ENCODE results near the gene ITGB1BP1. TPM values are rescaled to one million over a fixed set of nuclear protein-coding genes. Genes with fewer than 3 reads are reported as not detected.

The ITGB1BP1 gene
- total RNA-seq, 1 donor from 2014 or later: 39.6 TPM

- Mint-ChIP-seq H3K27ac (no peak overlapping the region), H3K27me3 (no peaks in the 10 kb centered on the region), H3K4me3 (no peak overlapping the region), H3K4me1 (no peaks in the 10 kb centered on the region), H3K36me3 (ENCODE audit: low read depth) (no peaks in the 10 kb centered on the region), H3K9me3 (no peaks in the 10 kb centered on the region)
- ChIA-PET POLR2A (no interaction called here), CTCF (no interaction called here)
- DNase-seq: no peak
- no peak for ATAC-seq (ENCODE audit: low read depth)
- intact Hi-C loops (cut with micrococcal nuclease): no loop called here
- no peak for TF ChIP-seq CTCF (IDR thresholded peaks at IDR 0.05)
Observed at GRCh38 chr2:9397201-9397600, 26.1 kb downstream of the ITGB1BP1 start.

GRCh38 chr2:9394816-9395215 is 28.5 kb downstream of the ITGB1BP1 start:
- ATAC-seq (ENCODE audit: low read depth): no peak

GRCh38 chr2:9392898-9393765 is 30.2 kb downstream of the ITGB1BP1 start:
- Mint-ChIP-seq H3K4me3 (no peak overlapping the region), H3K36me3 (ENCODE audit: low read depth) (no peaks in the 10 kb centered on the region), H3K9me3 (no peaks in the 10 kb centered on the region), H3K4me1 (no peaks in the 10 kb centered on the region), H3K27me3 (no peaks in the 10 kb centered on the region), H3K27ac (no peak overlapping the region)
- no peak for DNase-seq
- POLR2A ChIA-PET: no interaction called here
- CTCF ChIA-PET: no interaction called here
- no peak for TF ChIP-seq CTCF (IDR thresholded peaks at IDR 0.05)
- ATAC-seq (ENCODE audit: low read depth): no peak
- intact Hi-C loops (cut with micrococcal nuclease): no loop called here

More at GRCh38 chr2:9394816-9395215, 28.5 kb downstream of the ITGB1BP1 start:
- H3K27ac Mint-ChIP-seq: no peak overlapping the region
- ChIA-PET POLR2A (no interaction called here), CTCF (no interaction called here)
- no peaks in the 10 kb centered on the region for H3K4me1 Mint-ChIP-seq
- H3K36me3 Mint-ChIP-seq (ENCODE audit: low read depth): no peaks in the 10 kb centered on the region
- H3K9me3 Mint-ChIP-seq: no peaks in the 10 kb centered on the region
- H3K27me3 Mint-ChIP-seq: no peaks in the 10 kb centered on the region
- no peak for DNase-seq
- H3K4me3 Mint-ChIP-seq: no peak overlapping the region
- intact Hi-C loops (cut with micrococcal nuclease): no loop called here
- TF ChIP-seq CTCF (IDR thresholded peaks at IDR 0.05): no peak

- CTCF ChIA-PET: no interaction called here
Observed at GRCh38 chr2:9391961-9392720, 31.2 kb downstream of the ITGB1BP1 start.

More at GRCh38 chr2:9391961-9392720, 31.2 kb downstream of the ITGB1BP1 start:
- POLR2A ChIA-PET: no interaction called here
- Mint-ChIP-seq H3K4me3 (no peak overlapping the region), H3K36me3 (ENCODE audit: low read depth) (no peaks in the 10 kb centered on the region), H3K27ac (no peak overlapping the region), H3K27me3 (no peaks in the 10 kb centered on the region), H3K9me3 (no peaks in the 10 kb centered on the region), H3K4me1 (no peaks in the 10 kb centered on the region)
- DNase-seq (no peak), ATAC-seq (ENCODE audit: low read depth) (no peak)
- TF ChIP-seq CTCF (IDR thresholded peaks at IDR 0.05): no peak
- intact Hi-C loops (cut with micrococcal nuclease): no loop called here

Data from activated B cell treated with CpG ODN at 0.5 μM for 24 hours (primary cell).